GM19193 (cell line): Measurements from ENCODE around the gene AGBL4.

ENCODE experiments used
- POLR2A ChIP-seq: IDR thresholded peaks from 4 replicates; pipeline ENCODE4 v1.6.1; 2011; ENCODE audit not compliant: insufficient read depth, insufficient read length; ENCODE audit errors: extremely low read depth

AGBL4 gene

DNA sequence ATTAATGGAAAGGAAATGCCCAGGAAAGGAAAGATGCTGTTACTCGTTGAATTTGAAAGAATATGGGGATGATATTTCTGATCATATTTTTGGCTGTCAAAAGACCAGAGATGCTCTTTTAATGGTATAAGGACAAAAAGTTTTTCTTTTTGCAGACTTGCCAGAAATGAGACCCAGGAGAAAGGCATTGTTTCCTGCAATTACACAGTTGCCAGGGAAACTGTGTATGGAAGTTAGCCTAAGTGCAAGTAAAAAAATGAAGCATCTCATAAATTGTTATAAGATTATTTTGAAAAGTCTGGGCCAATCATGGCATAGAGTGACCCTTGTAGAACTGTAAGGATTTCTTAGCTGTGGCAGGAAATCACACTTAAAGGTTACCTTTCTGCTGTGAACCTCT lies 1091.4 kb downstream of the AGBL4 start:
- no peak for TF ChIP-seq POLR2A

DNA sequence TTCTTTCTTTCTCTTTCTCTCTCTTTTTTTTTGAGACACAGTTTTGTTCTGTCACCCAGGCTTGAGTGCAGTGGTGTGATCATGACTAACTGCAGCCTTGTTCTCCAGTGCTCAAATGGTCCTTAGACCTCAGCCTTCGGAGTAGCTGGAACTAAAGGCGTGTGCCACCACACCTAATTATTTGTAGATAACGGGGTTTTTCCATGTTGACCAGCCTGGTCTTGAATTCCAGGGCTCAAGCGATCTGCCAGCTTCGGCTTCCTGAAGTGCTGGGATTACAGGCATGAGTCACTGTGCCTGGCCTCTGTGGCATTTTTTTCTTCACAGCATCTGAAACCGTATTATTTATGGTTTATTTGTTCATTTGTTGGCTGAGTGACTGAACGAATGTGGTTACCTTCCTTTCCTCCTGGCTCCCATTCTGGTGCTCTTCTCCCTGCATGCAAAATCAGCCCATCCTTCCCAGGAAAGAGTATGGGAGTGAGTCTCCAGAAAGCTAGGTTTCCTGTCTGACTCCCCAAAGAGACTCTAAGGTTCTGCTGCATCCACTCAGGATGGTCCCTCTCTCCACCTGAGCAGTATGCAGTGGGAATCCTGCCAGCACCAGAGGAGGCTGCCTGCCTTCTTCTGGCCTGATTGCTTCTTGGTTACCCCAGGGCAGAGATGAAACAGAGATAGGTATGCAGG lies 1092.1 kb downstream of the AGBL4 start:
- no peak for TF ChIP-seq POLR2A

DNA sequence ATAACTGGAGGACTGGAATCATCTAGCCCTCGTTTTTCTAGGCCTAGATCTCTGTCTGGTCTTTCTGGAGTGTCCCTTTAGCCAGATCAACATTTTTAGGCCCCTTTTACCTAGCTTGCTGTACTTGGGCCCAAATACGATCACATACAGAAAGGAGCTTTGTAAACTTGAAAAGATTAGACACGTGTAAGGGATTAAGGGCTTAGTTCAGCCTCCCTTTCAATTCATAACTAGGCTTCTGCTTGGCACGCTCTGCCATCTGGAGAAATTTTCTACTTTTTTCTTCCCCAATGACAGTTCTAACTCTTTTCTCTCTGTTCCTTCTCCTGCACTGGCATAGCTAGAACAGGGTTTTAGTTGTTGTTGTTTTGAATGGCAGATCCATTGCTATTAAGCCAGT lies 1093.7 kb downstream of the AGBL4 start:
- no peak for TF ChIP-seq POLR2A

DNA sequence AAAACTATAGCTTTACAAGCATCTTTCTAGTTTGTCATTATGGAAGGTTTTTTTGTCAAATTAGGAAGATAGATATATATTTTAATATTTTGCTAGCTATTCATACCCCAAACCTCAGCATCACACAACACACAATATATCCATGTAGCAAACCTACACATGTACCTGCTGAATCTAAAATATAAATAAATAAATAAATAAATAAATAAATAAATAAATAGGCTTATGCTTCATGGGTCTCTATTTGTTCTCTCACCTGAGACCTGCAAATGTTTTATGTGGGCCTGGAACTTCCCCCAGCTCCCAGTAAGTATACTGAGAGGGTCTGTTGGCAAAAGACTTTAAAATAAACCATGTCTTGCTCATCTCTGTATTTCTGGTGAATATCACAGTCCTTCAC lies 1099.7 kb downstream of the AGBL4 start:
- TF ChIP-seq POLR2A, result no peak

DNA sequence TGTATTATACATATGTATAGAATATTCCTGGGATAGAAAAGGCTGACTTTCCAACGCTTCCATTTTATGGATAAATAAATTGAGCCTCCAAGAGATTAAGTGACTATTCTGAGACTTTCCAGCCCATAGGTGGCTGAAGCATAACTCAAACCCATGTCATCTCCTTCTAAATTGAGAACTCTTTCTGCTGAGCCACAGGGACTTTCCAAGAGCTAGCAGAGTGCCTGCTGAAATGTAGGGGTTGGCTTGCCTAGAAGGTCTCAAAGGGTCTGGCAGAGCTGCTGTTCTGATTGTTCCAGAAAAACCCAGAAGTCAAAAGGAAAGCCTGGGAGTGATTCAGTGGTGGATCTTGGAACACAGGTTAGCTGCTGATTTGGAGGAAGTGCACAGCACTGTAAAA lies 1100.6 kb downstream of the AGBL4 start:
- no peak for TF ChIP-seq POLR2A

DNA sequence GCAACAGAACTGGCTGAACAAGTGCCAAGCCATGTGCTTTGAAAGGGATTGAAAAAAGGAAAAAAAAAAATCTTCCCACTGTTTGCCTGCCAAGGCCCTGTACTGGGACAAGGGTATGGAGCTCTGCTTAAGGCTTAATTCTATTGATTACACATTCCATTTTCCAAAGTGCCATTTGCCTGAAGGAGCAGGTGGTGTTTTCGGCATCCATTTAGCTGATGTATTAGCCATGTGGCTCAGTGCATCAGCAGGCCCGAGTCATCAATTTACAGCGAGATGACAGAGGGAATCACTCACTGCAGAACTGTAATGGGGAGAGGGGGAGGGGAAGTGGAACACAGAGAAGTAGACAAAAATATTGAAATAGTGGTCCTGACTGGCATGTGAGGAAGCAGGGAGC lies 1102.9 kb downstream of the AGBL4 start:
- TF ChIP-seq POLR2A, result no peak

DNA sequence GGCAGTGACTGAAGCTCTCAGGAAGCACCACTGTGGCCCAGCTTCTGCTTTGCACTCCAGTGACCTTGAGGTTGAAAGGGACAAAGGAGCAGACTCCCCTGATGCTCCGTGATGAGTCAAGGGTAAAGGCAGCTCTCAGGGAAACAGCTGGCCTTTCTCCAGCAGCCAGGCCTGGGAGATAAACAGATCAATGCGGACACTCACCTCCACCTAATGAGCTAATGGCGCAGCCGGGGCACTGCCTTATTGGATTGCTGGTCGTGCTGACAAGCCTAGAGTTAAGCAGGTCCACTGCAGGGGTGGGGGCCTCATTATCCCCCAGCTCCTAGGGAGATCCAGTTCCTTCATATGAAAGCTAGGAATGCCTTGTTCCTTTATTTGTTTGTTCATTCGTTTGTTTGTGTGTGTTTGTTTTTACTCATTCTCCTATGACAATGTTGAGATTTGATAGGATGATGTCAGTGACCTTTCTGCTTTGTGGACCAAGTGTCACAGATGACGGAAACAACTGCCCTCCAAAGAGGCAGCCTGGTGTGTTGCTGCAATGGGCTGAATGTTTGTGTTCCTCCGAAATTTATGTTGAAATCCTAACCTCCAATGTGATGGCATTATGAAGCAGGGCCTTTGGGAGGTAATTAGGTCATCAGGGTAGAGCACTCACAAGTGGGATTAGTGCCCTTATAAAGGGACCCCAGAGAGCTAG lies 1105.7 kb downstream of the AGBL4 start:
- TF ChIP-seq POLR2A, result no peak

DNA sequence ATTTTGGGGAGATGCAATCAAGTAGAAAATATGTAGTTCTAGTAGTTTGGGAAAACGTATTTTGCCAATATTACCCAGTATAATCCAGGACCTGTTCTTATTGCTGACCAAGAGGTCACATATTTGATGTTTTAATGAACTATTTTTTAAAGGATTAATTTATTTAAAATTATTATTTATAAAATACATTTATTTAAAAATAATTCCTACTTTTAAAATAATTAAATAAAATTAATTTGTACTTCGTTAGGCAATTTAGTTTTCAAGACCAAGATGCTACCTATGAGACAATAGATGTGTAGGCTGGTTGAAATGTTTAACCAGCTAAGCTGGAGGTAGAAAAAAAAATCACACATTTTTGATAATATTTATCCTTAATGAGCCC lies 1106.7 kb downstream of the AGBL4 start:
- no peak for TF ChIP-seq POLR2A

DNA sequence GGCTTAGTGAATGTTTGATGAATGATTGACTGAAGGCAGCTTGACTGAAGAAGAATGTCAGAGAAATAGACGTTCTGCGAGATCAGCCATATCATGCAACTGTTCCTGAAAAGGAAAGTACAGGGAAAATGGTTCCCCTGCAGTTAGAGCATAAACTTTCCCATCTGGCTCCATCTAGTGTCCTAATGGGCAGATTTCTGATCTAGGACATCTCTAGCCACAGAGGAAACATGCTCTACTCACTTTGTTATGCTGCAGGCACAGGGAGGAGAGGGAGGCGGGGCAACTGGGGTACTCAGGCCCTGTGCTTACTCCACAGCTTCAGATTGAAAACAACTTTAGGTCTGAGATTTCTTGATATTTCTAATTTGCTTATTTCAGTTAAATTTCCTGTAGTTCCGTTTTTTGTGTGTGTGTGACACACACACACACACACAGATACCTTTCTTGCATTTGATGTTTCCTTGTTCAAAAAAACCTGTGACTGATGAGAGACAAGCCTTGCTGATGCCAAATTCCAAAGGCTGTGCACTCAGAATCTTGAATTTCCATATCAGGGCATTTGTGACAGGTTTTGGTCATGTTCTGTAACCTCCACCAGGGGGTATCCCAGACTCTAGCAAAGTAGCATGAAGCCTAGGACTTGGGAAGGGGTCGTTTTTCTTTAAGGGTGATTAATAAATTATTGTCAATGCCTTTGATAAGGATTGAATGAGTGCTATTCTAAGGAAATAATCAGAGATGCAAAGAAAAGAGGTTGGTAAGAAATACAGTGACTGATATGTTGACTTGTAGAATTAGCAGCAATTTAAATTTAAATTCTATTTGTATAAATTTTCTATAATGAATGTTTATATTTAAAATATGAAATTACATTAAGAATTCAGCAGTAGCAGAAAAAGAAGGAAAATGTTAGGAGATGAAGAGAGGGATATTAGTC lies 1107.4 kb downstream of the AGBL4 start:
- no peak for TF ChIP-seq POLR2A

DNA sequence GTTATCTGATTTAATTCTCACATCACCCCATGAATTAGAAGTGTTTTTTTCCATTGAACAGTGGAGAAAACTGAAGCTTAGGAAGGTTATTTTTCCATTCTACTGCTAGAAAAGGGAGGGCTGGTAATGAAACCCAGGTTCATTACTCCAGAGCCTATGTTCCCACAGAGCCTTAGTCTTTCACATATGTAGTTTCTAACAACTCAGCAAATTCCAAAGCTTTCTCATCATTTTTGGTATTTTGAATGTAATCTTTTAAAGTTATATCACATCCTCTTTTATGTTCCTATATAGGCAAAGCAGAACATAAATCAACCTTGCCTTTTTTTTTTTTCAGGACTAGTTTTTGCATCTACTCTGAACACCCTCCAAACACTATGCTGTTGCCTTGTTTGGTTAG lies 1115.1 kb downstream of the AGBL4 start:
- TF ChIP-seq POLR2A, result no peak

DNA sequence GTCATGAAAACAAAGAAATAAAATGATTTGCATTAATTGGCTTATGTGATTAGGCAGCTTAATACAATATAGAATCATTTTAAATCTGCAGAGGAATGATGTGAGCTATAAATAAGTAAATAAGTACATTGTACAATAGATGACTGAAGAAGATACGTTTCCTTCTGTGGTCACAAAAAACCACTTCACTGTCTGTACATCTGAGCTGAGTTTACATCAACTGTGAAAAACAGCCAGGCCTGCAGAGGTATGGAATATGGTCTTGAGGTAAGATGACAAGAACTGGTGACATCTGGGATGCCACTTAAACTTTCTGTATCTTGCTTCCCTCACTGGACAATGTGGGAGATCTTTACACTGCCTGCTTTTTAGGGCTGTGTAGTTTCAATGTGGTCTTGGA lies 1117.0 kb downstream of the AGBL4 start:
- no peak for TF ChIP-seq POLR2A

DNA sequence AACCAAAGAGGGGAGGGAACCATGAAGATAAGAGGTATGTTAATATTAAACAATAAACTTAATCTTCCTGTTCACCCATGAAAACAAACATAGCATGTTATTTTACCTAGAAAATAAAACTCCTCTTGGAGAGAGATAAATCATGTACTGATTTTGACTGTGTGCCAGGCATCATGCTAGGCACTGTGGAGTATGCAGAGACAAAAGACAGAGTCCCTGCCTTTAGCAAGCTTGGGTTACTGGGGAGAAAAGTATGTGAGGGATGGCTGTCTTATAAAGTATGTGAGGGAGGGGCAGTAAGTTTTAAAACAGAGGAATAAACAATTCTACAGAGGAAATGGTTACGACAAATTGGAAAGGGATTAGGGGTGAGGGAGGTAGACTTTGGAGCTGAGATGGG lies 1117.6 kb downstream of the AGBL4 start:
- TF ChIP-seq POLR2A, result no peak

DNA sequence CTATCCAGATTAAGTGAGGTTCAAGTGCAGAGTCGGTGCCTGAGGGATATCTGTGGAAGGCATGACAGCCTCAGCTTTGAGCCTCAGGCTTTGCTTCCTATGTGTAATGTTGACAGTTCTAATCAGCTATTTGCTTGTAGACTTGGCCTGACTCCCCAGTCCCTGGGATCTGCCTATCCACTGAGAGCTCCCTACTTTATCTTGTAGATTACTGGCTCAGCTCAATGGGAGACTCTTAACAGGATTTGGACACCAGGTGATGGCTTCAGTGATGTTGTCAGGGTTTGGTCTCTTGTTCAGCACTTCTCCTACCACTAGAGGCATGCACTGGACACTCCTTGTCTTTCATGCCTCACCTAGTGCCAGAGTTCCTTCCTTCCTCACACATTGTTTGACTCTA lies 1120.5 kb downstream of the AGBL4 start:
- no peak for TF ChIP-seq POLR2A

DNA sequence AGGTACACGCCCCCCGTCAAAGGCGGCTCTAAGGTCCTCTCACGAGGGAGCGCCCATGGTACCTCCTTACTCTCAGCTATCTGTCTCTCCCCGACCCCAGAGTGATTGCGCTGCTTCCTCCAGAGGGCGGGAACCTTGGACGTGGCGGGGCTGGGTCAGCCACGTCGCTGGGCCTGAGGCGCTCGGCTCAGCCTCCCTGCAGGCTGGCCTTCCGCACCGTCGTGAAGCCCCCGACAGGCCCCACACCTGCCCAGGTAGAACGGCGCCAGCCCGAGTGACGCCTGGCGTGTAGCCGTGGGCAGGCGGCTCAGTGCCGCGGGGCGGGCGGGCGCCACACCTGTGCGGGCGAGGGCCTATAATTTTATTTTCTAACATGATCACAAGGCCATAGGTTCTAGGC lies 1124.9 kb downstream of the AGBL4 start:
- no peak for TF ChIP-seq POLR2A

DNA sequence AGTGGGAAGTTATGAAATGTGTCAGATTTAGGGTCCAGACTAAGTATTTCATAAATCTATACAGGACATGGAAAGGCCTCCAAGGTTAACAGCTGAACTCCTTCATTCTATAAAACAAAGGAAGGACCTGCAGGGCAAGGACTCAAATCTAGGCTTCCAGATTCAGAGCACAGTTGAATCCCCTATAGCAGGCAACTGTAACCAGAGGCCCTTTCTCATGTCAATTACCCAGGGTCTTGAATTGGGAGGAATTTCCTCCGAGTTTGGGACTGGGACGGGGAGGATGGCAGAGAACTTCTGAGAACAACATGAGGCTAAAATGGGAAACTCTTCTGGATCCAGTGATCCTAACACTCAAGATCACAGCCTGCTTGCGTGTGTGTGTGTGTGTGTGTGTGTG lies 1134.1 kb downstream of the AGBL4 start:
- no peak for TF ChIP-seq POLR2A
